ENCODE measurements around the gene RPS6KA4. TPM values are rescaled to one million over a fixed set of nuclear protein-coding genes. Genes with fewer than 3 reads are reported as not detected.
"Not testable (repeated sequence)": the region's sequence is repeated elsewhere in the genome, so short reads cannot be mapped to it uniquely, and the experiment has no call there.

Gene RPS6KA4
- polyA plus RNA-seq, 4 donors, result 27.5 to 33.4 (median 29.3) TPM

DNA sequence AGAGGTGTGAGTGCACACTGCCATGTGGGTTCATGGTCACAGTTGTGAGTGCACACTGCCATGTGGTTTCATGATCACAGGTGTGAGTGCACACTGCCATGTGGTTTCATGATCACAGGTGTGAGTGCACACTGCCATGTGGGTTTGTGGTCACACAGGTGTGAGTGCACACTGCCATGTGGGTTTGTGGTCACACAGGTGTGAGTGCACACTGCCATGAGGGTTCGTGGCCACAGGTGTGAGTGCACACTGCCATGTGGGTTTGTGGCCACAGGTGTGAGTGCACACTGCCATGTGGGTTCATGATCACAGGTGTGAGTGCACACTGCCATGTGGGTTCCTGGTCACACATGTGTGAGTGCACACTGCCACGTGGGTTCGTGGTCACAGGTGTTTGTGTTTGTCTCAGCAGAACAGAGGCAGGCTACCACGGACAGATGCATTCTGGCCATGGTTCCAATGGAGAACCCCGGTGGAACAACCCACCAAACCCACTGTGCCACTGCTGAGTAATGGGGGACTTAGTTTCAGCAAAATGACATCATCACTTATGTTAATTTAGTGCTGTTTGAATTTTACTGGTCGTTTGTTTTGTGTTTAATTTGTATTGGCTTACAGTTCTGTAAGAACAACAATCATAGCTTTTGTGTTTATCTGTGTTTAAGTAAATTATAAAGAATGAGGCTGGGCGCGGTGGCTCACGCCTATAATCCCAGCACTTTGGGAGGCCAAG is 57.2 kb downstream of the RPS6KA4 start:
- H3K4me1 ChIP-seq (ENCODE audit: control insufficient read depth in 3 of 3, insufficient read depth in 2 of 3, low read depth in 1 of 3, low read length in 2 of 3), result no peaks in the 10 kb centered on the region
- H3K9me3 ChIP-seq (ENCODE audit: control insufficient read depth in 2 of 2, insufficient read depth in 1 of 2, low read depth in 1 of 2, low read length in 1 of 2), result peaks cover 0 to 5% of the 10 kb centered on the region in 2 donors
- WGBS, 3 donors, result 62 to 72% (median 68%) methylated on average over 9 of the region's 9 CpGs
- no peak for FAIRE-seq
- DNase-seq, result no peak
- no peak overlapping the region for H3K27ac ChIP-seq (ENCODE audit: low read depth in 1 of 3, low read length in 2 of 3)
- H3K4me3 ChIP-seq (ENCODE audit: low read depth in 1 of 3, low read length in 3 of 3), result no peak overlapping the region
- peaks cover 0 to under 1% (median 0%) of the 10 kb centered on the region in 3 donors for H3K27me3 ChIP-seq (ENCODE audit: control insufficient read depth in 3 of 3, insufficient read depth in 3 of 3, low read length in 3 of 3)
- H3K36me3 ChIP-seq (ENCODE audit: control insufficient read depth in 3 of 3, insufficient read depth in 2 of 3, low read depth in 1 of 3, low read length in 3 of 3), result no peaks in the 10 kb centered on the region

DNA sequence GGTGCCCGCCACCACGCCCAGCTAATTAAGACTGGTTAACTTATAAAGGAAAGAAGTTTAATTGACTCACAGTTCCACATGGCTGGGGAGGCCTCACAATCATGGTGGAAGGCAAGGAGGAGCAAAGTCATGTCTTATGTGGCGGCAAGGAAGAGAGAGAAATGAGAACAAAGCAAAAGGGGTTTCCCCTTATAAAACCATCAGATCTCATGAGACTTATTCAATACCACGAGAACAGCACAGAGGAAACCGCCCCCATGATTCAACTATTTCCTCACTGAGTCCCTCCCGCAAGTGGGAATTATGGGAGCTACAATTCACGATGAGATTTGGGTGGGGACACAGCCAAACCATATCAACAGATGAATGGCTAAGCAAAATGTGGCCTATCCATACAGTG is 59.3 kb downstream of the RPS6KA4 start:
- not testable (repeated sequence) for H3K4me3 ChIP-seq (ENCODE audit: low read depth in 1 of 3, low read length in 3 of 3); H3K36me3 ChIP-seq (ENCODE audit: control insufficient read depth in 3 of 3, insufficient read depth in 2 of 3, low read depth in 1 of 3, low read length in 3 of 3); DNase-seq; H3K27ac ChIP-seq (ENCODE audit: low read depth in 1 of 3, low read length in 2 of 3); H3K4me1 ChIP-seq (ENCODE audit: control insufficient read depth in 3 of 3, insufficient read depth in 2 of 3, low read depth in 1 of 3, low read length in 2 of 3); FAIRE-seq; H3K27me3 ChIP-seq (ENCODE audit: control insufficient read depth in 3 of 3, insufficient read depth in 3 of 3, low read length in 3 of 3)
- 77 to 79% (median 78%) methylated on average over 7 of the region's 7 CpGs for WGBS, 3 donors
- H3K9me3 ChIP-seq (ENCODE audit: control insufficient read depth in 2 of 2, insufficient read depth in 1 of 2, low read depth in 1 of 2, low read length in 1 of 2), result peaks cover 0 to 15% of the 10 kb centered on the region in 2 donors

- H3K27me3 ChIP-seq (ENCODE audit: control insufficient read depth in 3 of 3, insufficient read depth in 3 of 3, low read length in 3 of 3), result peaks cover 0 to 4% (median 0%) of the 10 kb centered on the region in 3 donors
- DNase-seq (no peak), FAIRE-seq (no peak)
- 85 to 91% (median 90%) methylated on average over 10 to 11 of the region's 11 CpGs for WGBS, 3 donors
- H3K27ac ChIP-seq (ENCODE audit: low read depth in 1 of 3, low read length in 2 of 3), result no peak overlapping the region
- H3K9me3 ChIP-seq (ENCODE audit: control insufficient read depth in 2 of 2, insufficient read depth in 1 of 2, low read depth in 1 of 2, low read length in 1 of 2), result peaks cover 0 to 15% of the 10 kb centered on the region in 2 donors
- no peaks in the 10 kb centered on the region for H3K36me3 ChIP-seq (ENCODE audit: control insufficient read depth in 3 of 3, insufficient read depth in 2 of 3, low read depth in 1 of 3, low read length in 3 of 3)
- no peaks in the 10 kb centered on the region for H3K4me1 ChIP-seq (ENCODE audit: control insufficient read depth in 3 of 3, insufficient read depth in 2 of 3, low read depth in 1 of 3, low read length in 2 of 3)
- no peak overlapping the region for H3K4me3 ChIP-seq (ENCODE audit: low read depth in 1 of 3, low read length in 3 of 3)
Observed at GRCh38 chr11:64419257-64419790, 60.4 kb downstream of the RPS6KA4 start.

GRCh38 chr11:64419818-64420485 is 61.0 kb downstream of the RPS6KA4 start:
- Histone ChIP-seq H3K4me1 (ENCODE audit: control insufficient read depth in 3 of 3, insufficient read depth in 2 of 3, low read depth in 1 of 3, low read length in 2 of 3) (no peaks in the 10 kb centered on the region), H3K9me3 (ENCODE audit: control insufficient read depth in 2 of 2, insufficient read depth in 1 of 2, low read depth in 1 of 2, low read length in 1 of 2) (peaks cover 0 to 15% of the 10 kb centered on the region in 2 donors), H3K27ac (ENCODE audit: low read depth in 1 of 3, low read length in 2 of 3) (no peak overlapping the region), H3K27me3 (ENCODE audit: control insufficient read depth in 3 of 3, insufficient read depth in 3 of 3, low read length in 3 of 3) (peaks cover 0 to 7% (median 0%) of the 10 kb centered on the region in 3 donors), H3K36me3 (ENCODE audit: control insufficient read depth in 3 of 3, insufficient read depth in 2 of 3, low read depth in 1 of 3, low read length in 3 of 3) (no peaks in the 10 kb centered on the region), H3K4me3 (ENCODE audit: low read depth in 1 of 3, low read length in 3 of 3) (no peak overlapping the region)
- FAIRE-seq, result no peak
- WGBS, 3 donors, result 71 to 76% (median 73%) methylated on average over 8 of the region's 8 CpGs
- DNase-seq, result no peak

Other genes with a start within 250 kb of the RPS6KA4 start
- gene MACROD1, start 193.0 kb upstream of the RPS6KA4 start, polyA plus RNA-seq, result 100 to 1,000 TPM in 1 of 4 donors, 10 to 100 TPM in 3; 13.1 to 137 (median 17.8) TPM
- gene STIP1, start 173.0 kb upstream of the RPS6KA4 start, polyA plus RNA-seq, result 10 to 100 TPM; 38.6 to 99.3 (median 58.8) TPM
- 10 to 100 TPM; 11.4 to 32.2 (median 23.5) TPM for gene FERMT3, start 152.4 kb upstream of the RPS6KA4 start, polyA plus RNA-seq
- 100 to 1,000 TPM in 1 of 4 donors, 10 to 100 TPM in 3; 46.5 to 115 (median 68.0) TPM for gene TRPT1, start 133.0 kb upstream of the RPS6KA4 start, polyA plus RNA-seq
- gene NUDT22, start 132.9 kb upstream of the RPS6KA4 start, polyA plus RNA-seq, result 100 to 1,000 TPM in 1 of 4 donors, 10 to 100 TPM in 3; 40.0 to 140 (median 95.3) TPM
- gene DNAJC4, start 128.6 kb upstream of the RPS6KA4 start, polyA plus RNA-seq, result 100 to 1,000 TPM in 2 of 4 donors, 10 to 100 TPM in 2; 50.6 to 164 (median 93.6) TPM
- gene VEGFB, start 124.6 kb upstream of the RPS6KA4 start, polyA plus RNA-seq, result 100 to 1,000 TPM in 1 of 4 donors, 10 to 100 TPM in 3; 34.8 to 109 (median 48.1) TPM
- 100 to 1,000 TPM in 3 of 4 donors, 10 to 100 TPM in 1; 80.6 to 268 (median 213) TPM for gene FKBP2, start 118.1 kb upstream of the RPS6KA4 start, polyA plus RNA-seq
- 100 to 1,000 TPM in 3 of 4 donors, 10 to 100 TPM in 1; 46.9 to 161 (median 143) TPM for gene PPP1R14B, start 112.2 kb upstream of the RPS6KA4 start, polyA plus RNA-seq
- 100 to 1,000 TPM; 108 to 191 (median 125) TPM for gene PLCB3, start 107.6 kb upstream of the RPS6KA4 start, polyA plus RNA-seq
- 10 to 100 TPM; 41.2 to 98.6 (median 74.1) TPM for gene BAD, start 74.5 kb upstream of the RPS6KA4 start, polyA plus RNA-seq
- gene GPR137, start 73.3 kb upstream of the RPS6KA4 start, polyA plus RNA-seq, result 10 to 100 TPM; 16.5 to 27.9 (median 18.9) TPM
- not detected for gene KCNK4, start 67.9 kb upstream of the RPS6KA4 start, polyA plus RNA-seq
- gene CATSPERZ, start 58.8 kb upstream of the RPS6KA4 start, polyA plus RNA-seq, result under 1 TPM in 2 of 4 donors, not detected in 2; 0.15 to 0.58 TPM
- 100 to 1,000 TPM in 3 of 4 donors, 10 to 100 TPM in 1; 85.1 to 417 (median 298) TPM for gene ESRRA, start 53.6 kb upstream of the RPS6KA4 start, polyA plus RNA-seq
- gene TRMT112, start 41.6 kb upstream of the RPS6KA4 start, polyA plus RNA-seq, result 100 to 1,000 TPM in 3 of 4 donors, 10 to 100 TPM in 1; 99.3 to 188 (median 172) TPM
- gene PRDX5, start 41.0 kb upstream of the RPS6KA4 start, polyA plus RNA-seq, result 100 to 1,000 TPM; 229 to 668 (median 548) TPM
- 100 to 1,000 TPM in 2 of 4 donors, 10 to 100 TPM in 2; 13.7 to 363 (median 89.8) TPM for gene CCDC88B, start 19.0 kb upstream of the RPS6KA4 start, polyA plus RNA-seq
- gene SLC22A11, start 196.8 kb downstream of the RPS6KA4 start, polyA plus RNA-seq, result under 1 TPM in 2 of 4 donors, not detected in 2; 0.07 to 0.50 TPM
- gene SLC22A12, start 232.1 kb downstream of the RPS6KA4 start, polyA plus RNA-seq, result under 1 TPM in 1 of 4 donors, not detected in 3; 0.16 TPM

Measured in small intestine (tissue), 7 donors.